GM18870 (cell line): ENCODE results near the gene COL16A1.

ENCODE experiments used
- ATAC-seq: cut with Tn5 transposase; IDR thresholded peaks from one replicate; pipeline ENCODE4 v1.9.1; 2021; ENCODE audit warnings: moderate library complexity; ENCODE audit not compliant: unreplicated experiment

The COL16A1 gene

DNA sequence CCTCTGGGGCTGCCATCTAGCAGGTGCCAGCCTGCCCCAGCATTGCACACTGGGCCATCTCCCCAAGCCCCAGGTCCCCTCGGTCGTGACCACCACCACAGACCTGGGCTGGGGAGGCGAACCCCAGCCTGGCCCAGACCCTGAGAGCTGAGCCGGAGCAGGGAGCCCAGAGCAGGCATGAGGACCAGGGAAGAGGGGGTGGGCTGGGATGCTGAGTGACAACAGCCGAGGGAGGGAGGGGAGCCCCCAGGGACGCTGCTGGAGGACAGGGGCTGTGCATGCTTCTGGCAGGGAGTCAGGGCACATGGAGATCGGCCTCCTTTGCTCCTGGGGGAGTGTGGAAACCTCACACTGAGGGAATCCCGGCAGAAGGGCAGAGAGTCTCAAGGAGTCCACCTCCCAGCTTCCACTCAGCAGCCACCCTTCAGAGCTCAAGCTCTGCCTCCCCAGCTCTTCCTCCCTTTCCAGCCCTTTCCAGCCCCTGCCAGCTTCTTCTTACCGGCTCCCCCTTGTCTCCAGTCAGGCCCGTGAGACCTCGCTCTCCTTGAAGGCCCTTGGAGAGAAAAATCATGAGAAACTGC is 35.4 kb downstream of the COL16A1 start:
- ATAC-seq, result no peak

DNA sequence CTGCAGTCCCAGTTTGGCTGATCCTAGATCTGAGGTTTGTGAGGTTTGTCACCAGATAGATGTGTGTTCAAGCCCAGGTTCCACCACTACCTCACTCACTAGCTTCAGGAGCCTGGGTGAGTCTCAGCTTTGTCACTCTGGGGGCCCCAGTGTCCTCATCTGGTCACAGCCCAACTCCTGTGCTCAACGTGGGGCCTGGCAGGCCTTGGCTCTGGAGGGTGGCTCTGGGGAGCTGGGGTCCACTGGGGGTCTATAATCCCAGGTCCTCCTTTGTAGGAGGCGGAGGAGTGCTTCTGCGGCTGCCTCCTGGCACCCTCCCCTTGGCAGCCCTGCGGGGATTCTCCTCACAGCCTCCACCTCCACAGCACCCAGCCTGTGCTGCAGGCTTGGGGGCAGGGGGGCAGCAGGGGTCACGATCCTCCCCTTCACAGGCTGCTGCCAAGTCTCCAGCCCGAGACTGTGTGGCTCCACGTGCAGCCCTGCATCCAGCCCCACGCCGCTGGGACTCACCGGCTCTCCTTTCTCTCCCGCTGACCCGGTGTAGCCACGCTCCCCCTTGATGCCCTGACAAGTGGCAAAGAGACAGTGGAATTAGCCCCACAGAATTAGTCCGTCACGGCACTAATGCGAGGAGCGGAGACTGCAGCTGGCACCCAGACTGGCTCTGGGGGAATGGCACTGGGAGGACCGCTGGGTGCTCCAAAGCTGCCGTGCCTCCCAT is 36.6 kb downstream of the COL16A1 start:
- no peak for ATAC-seq

DNA sequence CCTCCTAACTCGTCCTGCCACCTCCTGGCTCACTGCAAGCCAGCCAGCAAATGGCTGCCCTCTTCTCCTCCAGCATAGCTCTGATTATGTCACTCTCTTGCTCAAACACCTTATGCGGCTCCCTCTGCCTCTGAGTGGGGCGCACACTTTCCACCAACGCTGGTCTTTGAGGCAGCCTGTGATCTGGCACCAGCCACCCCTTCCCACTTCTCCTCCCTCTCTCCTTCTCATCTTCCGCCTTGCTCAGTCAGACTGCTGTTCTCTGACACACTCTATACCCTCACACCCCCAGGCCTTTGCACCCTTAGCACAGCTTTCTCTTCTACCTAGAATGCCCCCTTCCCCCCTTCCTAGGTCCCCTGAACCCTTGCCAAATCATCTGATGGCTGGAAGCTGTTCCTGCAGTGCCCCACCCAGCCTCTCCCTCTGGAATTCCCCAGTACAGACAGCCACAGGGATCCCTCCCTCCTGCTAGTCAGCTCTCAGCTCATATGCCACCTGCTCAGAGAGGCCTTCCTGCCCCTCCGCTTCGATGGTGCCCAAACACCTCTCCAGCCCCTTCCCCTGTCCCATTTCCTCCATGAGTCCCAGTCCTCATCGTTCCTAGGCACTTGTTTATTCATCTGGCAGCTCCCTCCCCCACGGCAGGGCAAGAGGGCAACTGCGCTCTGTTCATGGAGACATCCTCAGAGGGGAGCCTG is 37.4 kb downstream of the COL16A1 start:
- no peak for ATAC-seq

DNA sequence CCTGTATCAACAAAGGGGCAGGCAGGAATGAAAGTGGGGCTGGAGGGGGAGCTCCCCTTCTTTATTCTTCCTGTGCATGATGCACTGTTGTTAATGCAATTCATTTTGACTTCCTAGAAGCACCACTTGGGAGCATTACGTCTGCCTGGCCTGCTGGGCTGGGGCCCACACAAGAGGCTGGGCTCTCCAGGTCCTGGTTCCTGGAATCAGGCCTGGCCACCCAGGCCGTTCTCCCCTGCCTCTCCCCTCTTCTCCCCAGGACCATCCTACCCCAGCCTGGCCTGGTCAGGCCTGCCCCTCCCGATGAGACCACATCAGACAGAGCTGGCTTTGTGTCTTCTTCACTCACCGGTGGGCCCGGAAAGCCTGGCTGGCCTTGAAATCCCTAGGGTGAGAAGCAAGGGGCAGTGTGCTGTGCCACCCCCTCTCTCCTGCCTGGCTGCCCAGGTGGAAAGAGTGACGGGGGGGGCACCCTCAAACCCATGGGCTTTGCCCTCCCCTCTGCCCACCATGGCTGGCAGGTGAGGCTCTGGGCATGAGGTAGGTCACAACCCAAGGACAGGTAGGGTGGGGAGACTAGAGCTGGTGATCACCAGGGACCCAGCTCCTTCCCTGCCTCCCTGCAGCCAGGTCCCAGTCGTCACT is 38.5 kb downstream of the COL16A1 start:
- no peak for ATAC-seq

DNA sequence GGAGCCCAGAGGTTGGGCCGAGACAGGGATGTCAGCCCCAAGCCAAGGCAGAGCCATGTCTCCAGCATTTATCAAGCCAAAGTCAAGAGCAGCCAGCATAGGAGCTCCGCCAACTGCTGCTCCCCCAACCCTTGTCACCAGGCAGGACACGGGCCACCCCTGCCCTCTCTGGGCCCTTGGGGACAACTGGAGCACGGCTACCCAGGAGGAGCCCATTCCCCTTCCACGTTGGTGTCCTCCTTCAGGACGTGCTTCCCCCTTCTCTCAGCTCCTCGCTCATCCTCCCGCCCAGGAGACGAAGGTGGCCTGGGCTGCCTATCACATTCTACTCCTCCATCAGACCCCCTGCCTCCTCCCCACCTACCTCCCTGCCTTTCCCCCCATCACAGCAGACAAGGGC is 39.3 kb downstream of the COL16A1 start:
- ATAC-seq, result no peak

DNA sequence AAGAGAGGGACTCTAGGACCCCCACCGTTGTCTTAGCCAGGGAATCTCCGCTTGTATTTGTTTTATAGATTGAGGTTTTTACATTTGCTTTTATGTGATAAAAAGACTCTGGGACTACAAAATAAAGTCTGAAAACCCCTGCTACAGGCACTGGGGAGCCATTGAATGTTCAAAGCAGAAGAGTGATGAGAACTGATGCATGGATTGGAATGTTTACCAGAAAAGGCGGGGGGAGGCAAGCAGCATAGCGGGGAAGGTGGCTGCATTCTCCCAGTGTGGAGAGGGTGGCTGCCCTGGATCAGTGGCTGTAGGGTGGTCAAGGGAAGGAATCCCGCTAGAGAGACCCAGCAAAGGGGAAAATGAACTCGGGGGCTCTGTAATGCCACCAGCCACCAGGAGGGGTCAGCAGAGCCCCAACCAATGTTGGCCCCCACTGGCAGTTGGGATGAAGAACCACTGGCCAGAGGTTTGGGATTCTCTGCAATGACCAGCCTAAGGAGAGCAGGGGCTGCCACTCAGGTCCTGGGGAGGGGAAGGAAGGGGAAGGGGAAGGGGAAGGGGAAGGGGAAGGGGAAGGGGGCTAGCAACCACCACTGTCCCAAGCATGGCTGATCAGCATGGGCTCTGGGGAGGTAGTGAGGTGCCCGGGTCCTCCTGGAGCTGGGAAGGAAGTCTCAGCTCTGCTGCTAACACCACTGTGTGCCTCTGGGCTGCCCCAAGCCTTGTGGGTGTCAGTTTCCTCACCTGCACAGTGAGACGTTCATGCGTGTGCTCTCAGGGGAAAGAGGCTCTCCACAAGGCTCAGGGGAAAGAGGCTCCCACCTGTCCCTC is 40.0 kb downstream of the COL16A1 start:
- ATAC-seq, result no peak

DNA sequence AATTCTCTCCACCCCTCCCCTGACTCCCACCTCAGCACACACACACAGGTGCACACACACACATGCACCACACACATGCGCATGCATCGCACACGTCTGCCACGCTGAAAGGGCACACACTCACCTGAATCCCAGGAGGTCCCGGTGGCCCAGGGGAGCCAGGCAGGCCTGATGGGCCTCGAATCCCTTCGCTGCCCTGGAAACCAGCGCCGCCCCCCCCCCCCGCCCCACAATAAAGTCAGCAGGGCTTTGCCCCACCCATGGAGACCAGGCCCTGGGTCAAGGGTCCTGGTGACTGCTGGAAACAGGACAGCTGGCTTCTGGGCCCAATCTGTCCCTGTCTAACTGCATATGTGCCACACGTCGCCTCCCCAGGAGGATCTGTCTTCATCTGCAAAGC is 41.4 kb downstream of the COL16A1 start:
- no peak for ATAC-seq

DNA sequence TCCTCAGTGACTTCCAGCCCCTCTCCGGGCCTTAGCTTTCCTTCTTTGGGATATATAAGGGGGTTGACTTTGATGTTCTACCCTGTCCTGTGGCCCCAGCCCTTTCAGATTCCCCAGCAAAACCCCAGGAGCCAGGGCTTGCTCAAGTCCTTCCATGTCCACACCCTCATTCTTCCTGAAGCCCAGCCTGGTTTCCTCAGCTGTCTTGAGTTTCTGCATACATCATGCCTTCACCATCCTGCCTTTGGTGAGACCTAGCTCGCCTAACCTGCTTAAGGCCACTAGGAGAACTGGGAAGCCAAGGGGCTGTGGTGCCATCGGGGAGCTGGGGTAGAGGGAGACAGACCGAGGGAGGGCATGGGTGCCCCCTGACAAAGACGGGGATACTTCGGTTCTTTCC is 42.0 kb downstream of the COL16A1 start:
- no peak for ATAC-seq

DNA sequence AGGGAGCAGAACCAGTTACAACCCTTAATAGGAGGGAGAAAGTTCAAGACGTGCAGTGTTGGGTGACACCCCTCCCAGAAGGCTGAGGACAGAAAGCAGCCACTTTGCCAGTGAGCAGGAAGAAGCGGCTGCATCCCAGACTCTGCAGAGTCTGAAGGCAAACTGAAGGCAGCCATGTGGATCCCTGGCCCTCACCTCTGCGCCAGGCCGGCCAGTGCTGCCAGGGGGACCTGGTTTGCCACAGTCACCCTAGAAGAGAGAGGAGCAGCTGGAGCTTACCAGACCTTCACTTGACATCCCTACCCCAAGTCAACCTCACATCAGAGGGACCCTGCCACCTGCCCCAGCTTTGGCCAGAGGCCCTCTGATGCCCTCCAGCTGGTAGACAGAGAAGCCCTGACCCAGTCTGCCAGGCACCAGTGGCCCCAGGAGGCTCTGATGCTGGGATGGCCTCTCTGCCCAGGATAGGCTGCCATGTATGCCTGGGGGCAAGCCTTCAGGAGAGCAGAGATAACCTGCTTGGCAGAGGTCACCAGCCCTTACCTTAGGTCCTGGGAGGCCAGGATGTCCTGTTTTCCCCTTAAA is 42.9 kb downstream of the COL16A1 start:
- no peak for ATAC-seq

DNA sequence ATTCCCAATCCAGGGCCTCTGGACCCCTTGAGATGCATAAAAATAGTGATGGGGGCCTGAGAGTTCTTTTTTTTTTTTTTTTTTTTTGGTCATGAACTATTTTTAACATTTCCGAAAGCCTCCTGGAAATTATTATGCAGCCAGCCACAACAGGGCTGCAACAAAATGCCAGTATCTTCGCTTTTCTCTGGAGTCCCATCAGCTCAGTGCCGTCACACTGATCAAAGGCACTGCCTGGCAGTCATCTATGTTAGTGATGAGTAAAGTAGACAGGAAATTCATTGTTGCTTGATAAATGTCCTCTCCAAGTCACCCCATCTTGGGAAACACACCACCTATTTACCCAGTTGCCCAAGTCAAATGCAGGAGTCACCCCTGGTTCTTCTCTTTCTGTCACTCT is 43.9 kb downstream of the COL16A1 start:
- ATAC-seq, result no peak

DNA sequence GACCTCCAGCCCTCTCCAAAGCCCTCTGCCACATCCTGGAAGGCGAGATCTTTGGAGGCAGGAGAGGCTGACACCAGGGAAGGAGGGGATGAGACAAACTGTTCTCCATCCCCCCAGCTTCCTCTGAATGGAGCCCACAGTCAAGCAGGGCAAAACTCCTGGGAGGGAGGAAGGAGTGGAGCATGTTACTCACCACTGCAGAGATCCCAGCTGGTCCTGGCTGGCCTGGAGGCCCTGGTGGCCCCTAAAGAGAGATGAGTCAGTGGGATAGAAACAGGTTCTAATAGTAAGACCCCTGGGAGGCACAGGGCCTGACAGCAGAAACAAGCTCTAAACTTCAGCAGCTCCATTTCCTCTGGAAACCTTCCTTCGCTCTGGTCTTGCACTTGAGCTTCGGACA is 45.1 kb downstream of the COL16A1 start:
- ATAC-seq, result no peak

DNA sequence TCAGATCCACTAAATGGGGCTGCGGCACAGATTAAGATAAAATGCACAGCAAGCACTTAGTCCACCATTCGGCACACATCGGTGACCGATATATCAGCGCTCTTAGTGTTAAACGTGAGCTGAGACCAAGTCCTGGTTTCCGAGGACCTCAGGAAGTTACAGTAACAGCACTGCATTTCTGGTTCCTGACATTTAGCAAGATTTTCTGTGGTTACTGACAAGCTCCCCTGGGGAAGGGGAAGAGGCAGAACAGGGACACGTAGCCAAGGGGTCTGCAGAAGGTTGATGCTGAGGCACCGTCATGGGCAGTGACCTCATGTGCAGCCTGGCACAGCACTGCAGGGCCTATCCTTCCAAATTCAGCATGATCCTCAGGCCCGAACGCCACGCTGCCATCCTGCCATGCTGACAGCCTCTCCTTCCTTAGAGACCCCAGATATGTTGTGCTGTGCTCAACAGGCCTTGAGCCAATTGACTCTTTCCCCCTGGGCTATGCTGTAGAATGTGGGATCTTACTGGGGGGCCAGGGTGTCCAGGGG is 45.8 kb downstream of the COL16A1 start:
- no peak for ATAC-seq

DNA sequence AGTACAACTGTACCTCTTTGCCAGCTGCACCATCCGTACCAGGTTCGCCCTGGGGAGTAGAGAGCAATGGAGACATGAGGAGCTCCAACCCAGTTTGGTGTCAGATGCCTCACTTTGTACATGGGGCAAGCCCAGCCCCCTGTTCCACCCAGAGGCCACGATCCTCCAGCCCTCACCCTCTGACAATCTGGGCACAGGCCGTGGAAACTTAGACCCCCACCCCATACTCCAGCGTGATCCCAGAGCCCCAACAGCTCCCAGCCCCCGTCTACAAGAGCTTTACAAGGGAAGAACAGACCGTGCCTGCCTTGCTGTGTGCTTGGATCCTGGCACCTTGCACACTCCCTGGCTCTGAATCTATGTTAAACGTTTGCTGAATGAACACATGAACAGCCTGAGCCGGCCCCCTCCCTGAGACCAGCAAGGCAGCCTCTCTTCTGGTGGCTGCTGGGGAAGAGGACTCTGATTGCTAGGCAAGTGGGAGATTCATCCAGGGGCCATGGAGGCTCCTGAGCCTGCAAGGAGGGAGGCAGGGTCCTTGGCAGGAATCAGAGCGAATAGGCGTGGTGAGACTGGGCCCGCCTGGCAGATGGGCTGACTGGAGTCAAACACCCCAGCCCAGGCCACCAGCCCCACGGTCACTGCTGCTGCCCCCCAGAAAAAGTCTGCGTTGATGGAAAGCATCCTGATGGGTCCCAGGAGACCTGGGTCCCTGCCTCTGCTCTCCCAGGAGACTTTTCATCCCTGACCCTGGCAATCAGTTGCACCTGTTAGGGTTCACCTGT is 46.6 kb downstream of the COL16A1 start:
- ATAC-seq, result no peak

DNA sequence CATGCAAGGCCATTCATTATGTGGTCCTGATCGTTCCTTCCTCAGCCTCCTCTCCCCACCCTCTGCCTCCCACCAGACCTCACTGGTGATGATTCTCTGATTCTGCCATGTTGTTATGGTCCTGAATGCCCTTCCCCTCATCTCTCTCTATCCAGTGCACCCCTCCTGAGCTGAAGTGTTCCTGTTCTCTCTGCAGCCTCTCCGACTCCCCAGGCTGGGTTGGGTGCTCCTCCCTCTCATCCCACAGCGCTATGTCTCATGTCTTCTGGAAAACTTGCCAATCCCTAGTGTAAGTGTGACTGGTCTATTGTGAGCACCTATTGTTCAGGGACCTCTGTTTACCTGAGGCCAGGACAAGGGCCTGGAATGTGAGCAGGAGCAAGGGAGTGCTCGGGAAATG is 48.1 kb downstream of the COL16A1 start:
- no peak for ATAC-seq

DNA sequence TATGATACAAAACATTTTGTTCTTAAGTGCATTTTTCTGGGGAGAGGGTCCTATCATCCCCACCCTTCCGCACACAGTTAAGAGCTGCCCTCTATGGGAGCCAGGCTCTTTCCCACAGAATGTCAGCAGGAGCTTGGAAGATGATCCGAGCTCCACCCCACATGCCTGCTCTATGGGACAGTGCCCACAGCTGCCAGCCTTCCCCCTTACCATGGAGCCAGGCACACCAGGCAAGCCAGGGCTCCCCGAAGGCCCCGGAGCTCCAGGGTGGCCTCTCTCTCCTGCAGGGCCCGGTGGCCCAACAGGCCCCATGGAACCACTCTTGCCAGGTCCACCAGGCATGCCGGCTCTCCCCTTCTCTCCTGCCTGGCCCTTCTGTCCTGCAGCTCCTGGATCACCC is 48.7 kb downstream of the COL16A1 start:
- no peak for ATAC-seq

DNA sequence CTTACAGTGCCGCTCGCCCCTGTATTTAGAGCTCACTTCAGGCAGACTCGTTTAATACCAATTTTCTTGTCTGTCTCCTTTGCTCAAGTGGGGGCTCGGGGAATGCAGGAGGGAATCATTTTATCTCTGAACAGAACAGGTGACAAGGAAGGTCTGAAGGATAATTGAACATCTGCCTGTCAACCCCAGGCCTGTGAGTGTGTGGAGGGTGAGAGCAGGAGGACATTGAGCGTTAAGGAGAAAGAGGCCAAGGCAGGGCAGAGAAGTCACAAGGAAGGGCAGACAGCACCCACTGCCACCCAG is 49.4 kb downstream of the COL16A1 start:
- no peak for ATAC-seq

DNA sequence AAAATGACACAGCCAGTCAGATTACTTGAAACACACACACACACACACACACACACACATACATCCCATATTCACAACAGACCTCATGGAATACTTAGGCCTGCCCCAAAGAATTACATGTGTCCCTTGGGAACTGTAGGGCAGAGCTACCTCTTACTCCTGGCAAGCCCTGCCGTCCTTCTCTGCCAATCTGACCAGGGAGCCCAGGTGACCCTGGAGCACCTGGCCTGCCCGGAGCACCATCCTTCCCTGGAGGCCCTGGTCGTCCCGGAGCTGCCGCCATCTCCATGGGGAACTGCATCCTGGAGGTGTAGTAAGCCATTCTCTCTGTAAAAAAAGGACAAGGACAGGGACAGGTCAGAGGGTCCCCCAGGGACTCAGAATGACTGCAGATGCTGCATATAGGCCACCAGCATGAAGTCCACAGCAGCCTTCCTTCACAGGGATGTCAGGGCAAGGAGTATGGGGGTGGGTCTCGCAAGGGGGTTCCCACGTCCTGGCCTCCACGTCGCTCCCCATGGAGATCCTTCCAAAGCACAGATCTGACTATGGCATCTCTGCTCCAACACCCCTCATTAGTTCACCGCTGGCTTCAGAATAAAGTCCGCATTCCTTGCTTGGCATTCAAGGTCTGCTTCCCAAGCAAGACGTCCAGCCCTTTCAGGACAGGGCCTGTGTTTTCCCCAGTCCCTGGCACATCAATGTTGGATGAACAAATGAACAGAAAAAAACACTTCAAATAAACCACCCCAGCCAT is 49.9 kb downstream of the COL16A1 start:
- ATAC-seq, result no peak

DNA sequence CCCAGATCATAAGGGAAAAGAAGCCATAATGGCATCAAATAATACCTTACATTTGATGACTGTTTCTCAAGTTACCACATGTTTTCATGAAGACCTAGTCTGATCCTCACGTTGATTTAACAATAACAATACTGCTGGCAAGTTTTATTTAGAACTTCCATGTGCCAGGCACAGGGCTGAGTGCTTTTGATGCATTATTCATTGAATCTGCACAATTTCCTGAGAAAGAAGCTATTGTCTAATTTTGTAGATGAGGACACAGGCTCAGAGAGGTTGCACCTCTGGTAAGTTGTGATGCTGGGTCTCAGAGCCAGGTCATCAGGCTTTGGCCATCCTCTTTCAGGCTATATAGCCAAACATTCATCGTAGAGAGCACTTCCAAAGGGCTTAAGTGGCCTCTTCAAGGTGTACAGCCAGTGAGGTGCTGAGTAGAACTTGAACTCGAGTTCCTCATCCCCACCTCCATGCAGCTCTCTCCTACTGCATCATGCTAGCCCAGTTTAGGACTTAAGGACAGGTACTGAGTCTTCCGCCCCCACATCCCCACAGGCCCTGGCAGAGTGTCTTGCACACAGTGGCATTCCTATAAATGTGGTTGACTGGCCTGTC is 50.8 kb downstream of the COL16A1 start:
- ATAC-seq, result no peak

DNA sequence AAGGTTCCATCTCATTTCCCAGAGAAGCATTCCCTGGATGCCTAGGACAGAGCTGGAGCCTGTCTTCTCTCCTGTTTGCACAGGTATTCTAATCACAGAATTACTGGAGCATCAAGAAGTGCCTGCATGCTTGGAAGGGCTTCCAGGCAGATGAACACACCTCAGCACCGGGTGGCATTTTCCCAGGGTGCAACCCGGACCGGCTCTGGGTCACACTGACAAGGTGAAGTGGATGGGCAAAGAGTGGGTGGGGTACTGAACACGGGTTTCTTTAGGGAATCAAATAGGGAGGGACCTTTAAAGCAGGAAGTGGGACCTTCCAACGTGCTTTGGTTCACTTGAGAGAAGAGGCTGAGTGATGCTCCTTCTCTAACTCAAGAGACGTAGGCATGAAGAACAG is 52.1 kb downstream of the COL16A1 start:
- no peak for ATAC-seq
